ENCODE measurements around the gene ULK2. TPM values are rescaled to one million over a fixed set of nuclear protein-coding genes. Genes with fewer than 3 reads are reported as not detected.
"Not testable (repeated sequence)": the region's sequence is repeated elsewhere in the genome, so short reads cannot be mapped to it uniquely, and the experiment has no call there.

Gene ULK2
- total and polyA plus RNA-seq, 2 donors (not counting 1 experiment from before 2014, with no cell fraction given), result 2.0 to 2.9 TPM

GRCh38 chr17:19867079-19867328, 732 bp downstream of the ULK2 start:
- POLR2A ChIA-PET, result no interaction called here
- Histone ChIP-seq H3K4me2 (replicated peaks; ENCODE audit: low read depth, low read length, poor library complexity, severe bottlenecking) (peak overlapping the region; percentile 97), H3K79me2 (ENCODE audit: control insufficient read depth, insufficient read depth, low read length) (no peaks in the 10 kb centered on the region), H3K9ac (ENCODE audit: low read length) (peak overlapping the region; percentile 75), H2AFZ (ENCODE audit: insufficient read depth, low read depth, low read length, poor library complexity, severe bottlenecking) (peak overlapping the region; percentile 93), H3K27me3 (replicated peaks in 1 of 4; ENCODE audit: control extremely low read depth in 1 of 4, control insufficient read depth in 3 of 4, insufficient read depth in 4 of 4, low read length in 3 of 4) (peaks cover 0 to 4% (median 0%) of the 10 kb centered on the region in 4 experiments), H4K20me1 (ENCODE audit: control insufficient read depth, insufficient read depth, low read length, poor library complexity, severe bottlenecking) (no peaks in the 10 kb centered on the region), H3K36me3 (replicated peaks in 1 of 2; ENCODE audit: control extremely low read depth in 1 of 2, control insufficient read depth in 1 of 2, extremely low read depth in 1 of 2, insufficient read depth in 2 of 2, low read length in 1 of 2) (no peaks in the 10 kb centered on the region), H3K4me3 (ENCODE audit: control extremely low read depth in 1 of 5, extremely low read depth in 1 of 5, insufficient read depth in 1 of 5, low read depth in 2 of 5, low read length in 4 of 5) (peak overlapping the region; percentile 37 to 72 (median 56)), H3K27ac (ENCODE audit: low read length in 2 of 2) (no peak overlapping the region), H3K9me3 (ENCODE audit: control extremely low read depth in 1 of 3, control insufficient read depth in 2 of 3, insufficient read depth in 1 of 3, low read length in 2 of 3) (no peaks in the 10 kb centered on the region), H3K4me1 (ENCODE audit: control insufficient read depth in 2 of 2, insufficient read depth in 2 of 2, low read length in 2 of 2) (peaks cover 5 to 6% of the 10 kb centered on the region in 2 donors)
- peak; percentile 52 for ATAC-seq (ENCODE audit: low read depth)
- TF ChIP-seq EZH2 (IDR thresholded peaks at IDR 0.05; ENCODE audit: borderline replicate concordance, insufficient read depth, low read depth, low read length, poor library complexity, severe bottlenecking) (no peak), CTCF (IDR thresholded peaks at IDR 0.05) (no peak)
- peak overlapping the region; percentile 83 for H3K4me3 Mint-ChIP-seq
- peaks cover 13% of the 10 kb centered on the region for H3K27me3 Mint-ChIP-seq
- H3K27ac Mint-ChIP-seq, result peak overlapping the region; percentile 59
- intact Hi-C loops (cut with micrococcal nuclease), result no loop called here
- no peaks in the 10 kb centered on the region for H3K9me3 Mint-ChIP-seq (ENCODE audit: insufficient read depth)
- CTCF ChIA-PET, result no interaction called here
- WGBS (ENCODE audit: insufficient coverage), result under 1% methylated on average over 27 of the region's 27 CpGs
- H3K4me1 Mint-ChIP-seq, result peaks cover 6% of the 10 kb centered on the region
- DNase-seq, result peak; percentile 61

GRCh38 chr17:19865021-19865420, 2.7 kb downstream of the ULK2 start:
- Histone ChIP-seq H3K9ac (ENCODE audit: low read length) (no peak overlapping the region), H3K27me3 (replicated peaks in 1 of 4; ENCODE audit: control extremely low read depth in 1 of 4, control insufficient read depth in 3 of 4, insufficient read depth in 4 of 4, low read length in 3 of 4) (peaks cover 0 to 4% (median 0%) of the 10 kb centered on the region in 4 experiments), H3K4me1 (ENCODE audit: control insufficient read depth in 2 of 2, insufficient read depth in 2 of 2, low read length in 2 of 2) (peaks cover 5 to 6% of the 10 kb centered on the region in 2 donors), H3K4me3 (ENCODE audit: control extremely low read depth in 1 of 5, extremely low read depth in 1 of 5, insufficient read depth in 1 of 5, low read depth in 2 of 5, low read length in 4 of 5) (no peak overlapping the region), H3K9me3 (ENCODE audit: control extremely low read depth in 1 of 3, control insufficient read depth in 2 of 3, insufficient read depth in 1 of 3, low read length in 2 of 3) (no peaks in the 10 kb centered on the region), H3K27ac (ENCODE audit: low read length in 2 of 2) (no peak overlapping the region), H3K36me3 (replicated peaks in 1 of 2; ENCODE audit: control extremely low read depth in 1 of 2, control insufficient read depth in 1 of 2, extremely low read depth in 1 of 2, insufficient read depth in 2 of 2, low read length in 1 of 2) (no peaks in the 10 kb centered on the region), H2AFZ (ENCODE audit: insufficient read depth, low read depth, low read length, poor library complexity, severe bottlenecking) (no peak overlapping the region), H4K20me1 (ENCODE audit: control insufficient read depth, insufficient read depth, low read length, poor library complexity, severe bottlenecking) (no peaks in the 10 kb centered on the region), H3K79me2 (ENCODE audit: control insufficient read depth, insufficient read depth, low read length) (no peaks in the 10 kb centered on the region), H3K4me2 (replicated peaks; ENCODE audit: low read depth, low read length, poor library complexity, severe bottlenecking) (no peak overlapping the region)
- DNase-seq, result no peak
- intact Hi-C loops (cut with micrococcal nuclease), result no loop called here
- Mint-ChIP-seq H3K4me3 (peak overlapping the region; percentile 19), H3K27me3 (peaks cover 10% of the 10 kb centered on the region), H3K4me1 (peaks cover 6% of the 10 kb centered on the region), H3K27ac (no peak overlapping the region), H3K9me3 (ENCODE audit: insufficient read depth) (no peaks in the 10 kb centered on the region)
- no peak for TF ChIP-seq EZH2 (IDR thresholded peaks at IDR 0.05; ENCODE audit: borderline replicate concordance, insufficient read depth, low read depth, low read length, poor library complexity, severe bottlenecking)
- no peak for TF ChIP-seq CTCF (IDR thresholded peaks at IDR 0.05)
- no peak for ATAC-seq (ENCODE audit: low read depth)
- ChIA-PET CTCF (no interaction called here), POLR2A (no interaction called here)
- WGBS (ENCODE audit: insufficient coverage), result no CpG with 5 or more reads among the region's 3 CpGs

- H3K27me3 Mint-ChIP-seq; H4K20me1 ChIP-seq (ENCODE audit: control insufficient read depth, insufficient read depth, low read length, poor library complexity, severe bottlenecking); intact Hi-C loops (cut with micrococcal nuclease); H3K36me3 ChIP-seq (replicated peaks in 1 of 2; ENCODE audit: control extremely low read depth in 1 of 2, control insufficient read depth in 1 of 2, extremely low read depth in 1 of 2, insufficient read depth in 2 of 2, low read length in 1 of 2); H3K4me1 Mint-ChIP-seq; H3K27ac Mint-ChIP-seq; H3K9me3 Mint-ChIP-seq (ENCODE audit: insufficient read depth); H3K9me3 ChIP-seq (ENCODE audit: control extremely low read depth in 1 of 3, control insufficient read depth in 2 of 3, insufficient read depth in 1 of 3, low read length in 2 of 3); DNase-seq; POLR2A ChIA-PET; H3K27me3 ChIP-seq (replicated peaks in 1 of 4; ENCODE audit: control extremely low read depth in 1 of 4, control insufficient read depth in 3 of 4, insufficient read depth in 4 of 4, low read length in 3 of 4); H2AFZ ChIP-seq (ENCODE audit: insufficient read depth, low read depth, low read length, poor library complexity, severe bottlenecking); H3K4me2 ChIP-seq (replicated peaks; ENCODE audit: low read depth, low read length, poor library complexity, severe bottlenecking); H3K4me3 ChIP-seq (ENCODE audit: control extremely low read depth in 1 of 5, extremely low read depth in 1 of 5, insufficient read depth in 1 of 5, low read depth in 2 of 5, low read length in 4 of 5); H3K79me2 ChIP-seq (ENCODE audit: control insufficient read depth, insufficient read depth, low read length); ATAC-seq (ENCODE audit: low read depth); H3K4me3 Mint-ChIP-seq; H3K27ac ChIP-seq (ENCODE audit: low read length in 2 of 2); H3K9ac ChIP-seq (ENCODE audit: low read length); H3K4me1 ChIP-seq (ENCODE audit: control insufficient read depth in 2 of 2, insufficient read depth in 2 of 2, low read length in 2 of 2): not testable (repeated sequence)
- 84% methylated on average over 4 of the region's 9 CpGs for WGBS (ENCODE audit: insufficient coverage)
- CTCF ChIA-PET, result interaction anchor here (0.6 kb wide), 1 partner anchor 1234 kb away, joined by 4 read pairs; no protein-coding TSS in a partner anchor
Measured at GRCh38 chr17:19860647-19861177, 7.0 kb downstream of the ULK2 start.

All from B cell (primary cell).